SK-N-SH treated with all-trans-retinoic acid at 6 μM for 48 hours (cell line): ENCODE data around the gene GRK3.
"Not testable (repeated sequence)": the region's sequence is repeated elsewhere in the genome, so short reads cannot be mapped to it uniquely, and the experiment has no call there.

Experiments used
- ARNTL ChIP-seq: fragments of 450-650 bp; formaldehyde crosslinking; IDR thresholded peaks from 2 replicates; pipeline ENCODE4 v1.5.0; 2020; ENCODE audit warnings: low read depth, mild to moderate bottlenecking, moderate library complexity, borderline replicate concordance
- ESRRG ChIP-seq: fragments of 250-450 bp; sonication (Bioruptor Pico); IDR thresholded peaks from 2 replicates; pipeline ENCODE4 v1.6.1; 2021; ENCODE audit warnings: mild to moderate bottlenecking
- RARB ChIP-seq: fragments of 250-450 bp; sonication (Bioruptor Pico); IDR thresholded peaks from 2 replicates; pipeline ENCODE4 v1.8.0; 2021; ENCODE audit warnings: mild to moderate bottlenecking, moderate library complexity
- SNAI2 ChIP-seq: fragments of 250-450 bp; sonication (Bioruptor Pico); IDR thresholded peaks from 2 replicates; pipeline ENCODE4 v1.5.0; 2020; ENCODE audit warnings: mild to moderate bottlenecking, moderate library complexity
- TCF4 ChIP-seq: fragments of 250-450 bp; sonication (Bioruptor Pico); IDR thresholded peaks from 2 replicates; pipeline ENCODE4 v1.8.0; 2021; ENCODE audit warnings: mild to moderate bottlenecking, moderate library complexity, borderline replicate concordance
- TOX ChIP-seq: fragments of 250-450 bp; sonication (Bioruptor Pico); IDR thresholded peaks from 2 replicates; pipeline ENCODE4 v1.8.0; 2021; ENCODE audit warnings: mild to moderate bottlenecking, moderate library complexity, borderline replicate concordance
- ZFP3 ChIP-seq: fragments of 250-450 bp; sonication (Bioruptor Pico); IDR thresholded peaks from 2 replicates; pipeline ENCODE4 v1.5.0; 2020; ENCODE audit warnings: mild to moderate bottlenecking, moderate library complexity
- ZFP30 ChIP-seq: fragments of 450-650 bp; formaldehyde crosslinking; IDR thresholded peaks from 2 replicates; pipeline ENCODE4 v1.5.0; 2022; ENCODE audit warnings: mild to moderate bottlenecking, moderate library complexity
- ZNF70 ChIP-seq: fragments of 450-650 bp; formaldehyde crosslinking; IDR thresholded peaks from 2 replicates; pipeline ENCODE4 v1.5.0; 2020; ENCODE audit warnings: mild to moderate bottlenecking, moderate library complexity
- TF ChIP-seq, protein P1 (sequence below): fragments of 250-450 bp; sonication (Bioruptor Pico); IDR thresholded peaks from 2 replicates; pipeline ENCODE4 v1.8.0; 2020; ENCODE audit warnings: mild to moderate bottlenecking, moderate library complexity, borderline replicate concordance
- TF ChIP-seq, protein P2 (sequence below): fragments of 250-450 bp; sonication (Bioruptor Pico); IDR thresholded peaks from 2 replicates; pipeline ENCODE4 v1.5.1; 2020; ENCODE audit warnings: low read depth, mild to moderate bottlenecking, moderate library complexity
- TF ChIP-seq, protein P3 (sequence below): fragments of 250-450 bp; sonication (Bioruptor Pico); IDR thresholded peaks from 2 replicates; pipeline ENCODE4 v1.5.0; 2020; ENCODE audit warnings: mild to moderate bottlenecking, moderate library complexity

DNA sequence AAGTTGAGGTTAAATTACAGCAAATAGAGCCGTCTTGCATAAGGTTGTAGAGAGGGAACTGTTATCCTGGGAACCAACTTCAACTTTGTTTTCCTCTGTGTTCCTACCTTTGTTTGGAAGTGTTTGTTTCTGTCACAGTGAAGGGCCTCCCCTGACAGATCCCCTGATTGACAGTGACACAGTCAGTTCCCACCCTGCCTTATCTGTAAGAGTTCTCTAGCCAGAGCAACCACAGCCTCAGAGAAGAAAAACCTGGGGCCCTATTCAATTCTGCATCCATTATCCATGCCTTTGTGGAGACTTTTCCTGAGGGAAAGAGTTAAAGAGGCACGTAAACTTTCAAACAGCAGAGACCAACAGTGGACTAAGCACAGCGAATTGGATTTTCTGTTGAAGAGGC, 48.7 kb downstream of the GRK3 start:
- TF ChIP-seq, protein P1, sequence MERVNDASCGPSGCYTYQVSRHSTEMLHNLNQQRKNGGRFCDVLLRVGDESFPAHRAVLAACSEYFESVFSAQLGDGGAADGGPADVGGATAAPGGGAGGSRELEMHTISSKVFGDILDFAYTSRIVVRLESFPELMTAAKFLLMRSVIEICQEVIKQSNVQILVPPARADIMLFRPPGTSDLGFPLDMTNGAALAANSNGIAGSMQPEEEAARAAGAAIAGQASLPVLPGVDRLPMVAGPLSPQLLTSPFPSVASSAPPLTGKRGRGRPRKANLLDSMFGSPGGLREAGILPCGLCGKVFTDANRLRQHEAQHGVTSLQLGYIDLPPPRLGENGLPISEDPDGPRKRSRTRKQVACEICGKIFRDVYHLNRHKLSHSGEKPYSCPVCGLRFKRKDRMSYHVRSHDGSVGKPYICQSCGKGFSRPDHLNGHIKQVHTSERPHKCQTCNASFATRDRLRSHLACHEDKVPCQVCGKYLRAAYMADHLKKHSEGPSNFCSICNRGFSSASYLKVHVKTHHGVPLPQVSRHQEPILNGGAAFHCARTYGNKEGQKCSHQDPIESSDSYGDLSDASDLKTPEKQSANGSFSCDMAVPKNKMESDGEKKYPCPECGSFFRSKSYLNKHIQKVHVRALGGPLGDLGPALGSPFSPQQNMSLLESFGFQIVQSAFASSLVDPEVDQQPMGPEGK (CRISPR knock-in tag), result not testable (repeated sequence)
- TF ChIP-seq ESRRG, ZFP30, TCF4, TOX, SNAI2, ZFP3, ARNTL, ZNF70, RARB (CRISPR knock-in tag): not testable (repeated sequence)
- TF ChIP-seq, protein P2, sequence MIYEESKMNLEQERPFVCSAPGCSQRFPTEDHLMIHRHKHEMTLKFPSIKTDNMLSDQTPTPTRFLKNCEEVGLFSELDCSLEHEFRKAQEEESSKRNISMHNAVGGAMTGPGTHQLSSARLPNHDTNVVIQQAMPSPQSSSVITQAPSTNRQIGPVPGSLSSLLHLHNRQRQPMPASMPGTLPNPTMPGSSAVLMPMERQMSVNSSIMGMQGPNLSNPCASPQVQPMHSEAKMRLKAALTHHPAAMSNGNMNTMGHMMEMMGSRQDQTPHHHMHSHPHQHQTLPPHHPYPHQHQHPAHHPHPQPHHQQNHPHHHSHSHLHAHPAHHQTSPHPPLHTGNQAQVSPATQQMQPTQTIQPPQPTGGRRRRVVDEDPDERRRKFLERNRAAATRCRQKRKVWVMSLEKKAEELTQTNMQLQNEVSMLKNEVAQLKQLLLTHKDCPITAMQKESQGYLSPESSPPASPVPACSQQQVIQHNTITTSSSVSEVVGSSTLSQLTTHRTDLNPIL (CRISPR knock-in tag), result not testable (repeated sequence)
- TF ChIP-seq, protein P3, sequence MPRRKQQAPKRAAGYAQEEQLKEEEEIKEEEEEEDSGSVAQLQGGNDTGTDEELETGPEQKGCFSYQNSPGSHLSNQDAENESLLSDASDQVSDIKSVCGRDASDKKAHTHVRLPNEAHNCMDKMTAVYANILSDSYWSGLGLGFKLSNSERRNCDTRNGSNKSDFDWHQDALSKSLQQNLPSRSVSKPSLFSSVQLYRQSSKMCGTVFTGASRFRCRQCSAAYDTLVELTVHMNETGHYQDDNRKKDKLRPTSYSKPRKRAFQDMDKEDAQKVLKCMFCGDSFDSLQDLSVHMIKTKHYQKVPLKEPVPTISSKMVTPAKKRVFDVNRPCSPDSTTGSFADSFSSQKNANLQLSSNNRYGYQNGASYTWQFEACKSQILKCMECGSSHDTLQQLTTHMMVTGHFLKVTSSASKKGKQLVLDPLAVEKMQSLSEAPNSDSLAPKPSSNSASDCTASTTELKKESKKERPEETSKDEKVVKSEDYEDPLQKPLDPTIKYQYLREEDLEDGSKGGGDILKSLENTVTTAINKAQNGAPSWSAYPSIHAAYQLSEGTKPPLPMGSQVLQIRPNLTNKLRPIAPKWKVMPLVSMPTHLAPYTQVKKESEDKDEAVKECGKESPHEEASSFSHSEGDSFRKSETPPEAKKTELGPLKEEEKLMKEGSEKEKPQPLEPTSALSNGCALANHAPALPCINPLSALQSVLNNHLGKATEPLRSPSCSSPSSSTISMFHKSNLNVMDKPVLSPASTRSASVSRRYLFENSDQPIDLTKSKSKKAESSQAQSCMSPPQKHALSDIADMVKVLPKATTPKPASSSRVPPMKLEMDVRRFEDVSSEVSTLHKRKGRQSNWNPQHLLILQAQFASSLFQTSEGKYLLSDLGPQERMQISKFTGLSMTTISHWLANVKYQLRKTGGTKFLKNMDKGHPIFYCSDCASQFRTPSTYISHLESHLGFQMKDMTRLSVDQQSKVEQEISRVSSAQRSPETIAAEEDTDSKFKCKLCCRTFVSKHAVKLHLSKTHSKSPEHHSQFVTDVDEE (CRISPR knock-in tag), result not testable (repeated sequence)
